NCI-H146 treated with DMSO at 0.1 percent for 48 hours (cell line): ENCODE data around the gene NUFIP2.
"Not testable (repeated sequence)": the region's sequence is repeated elsewhere in the genome, so short reads cannot be mapped to it uniquely, and the experiment has no call there.

Experiments used
- DNase-seq: peaks from one replicate; lab custom pipeline; 2025; ENCODE audit not compliant: unreplicated experiment; lab: John Stamatoyannopoulos, UW

The NUFIP2 gene

GRCh38 chr17:29293890-29294579 lies at the start of gene NUFIP2:
TSS of gene NUFIP2 (minus strand) at chr17:29294148. CDS start at chr17:29294059, 89 bp downstream.
- peak; percentile 96 for DNase-seq

- no peak for DNase-seq
These were observed 48.3 kb upstream of the NUFIP2 start for GRCh38 chr17:29342158-29342765.

- no peak for DNase-seq
These were observed 47.8 kb upstream of the NUFIP2 start for GRCh38 chr17:29341726-29342125.

- not testable (repeated sequence) for DNase-seq
These were observed 45.1 kb upstream of the NUFIP2 start for GRCh38 chr17:29339016-29339415.

GRCh38 chr17:29331708-29332085 lies 37.7 kb upstream of the NUFIP2 start:
- no peak for DNase-seq

- no peak for DNase-seq
These were observed 37.2 kb upstream of the NUFIP2 start for GRCh38 chr17:29331075-29331707.

- DNase-seq: no peak
These were observed 33.5 kb upstream of the NUFIP2 start for GRCh38 chr17:29327412-29327811.

GRCh38 chr17:29326023-29326813 lies 32.3 kb upstream of the NUFIP2 start:
- no peak for DNase-seq

- no peak for DNase-seq
These were observed 28.4 kb upstream of the NUFIP2 start for GRCh38 chr17:29322363-29322762.

GRCh38 chr17:29303386-29303785 lies 9.4 kb upstream of the NUFIP2 start:
- no peak for DNase-seq

GRCh38 chr17:29299031-29299430 lies 5.1 kb upstream of the NUFIP2 start:
- DNase-seq: no peak

GRCh38 chr17:29295420-29295819 lies 1.5 kb upstream of the NUFIP2 start:
- no peak for DNase-seq

GRCh38 chr17:29294580-29294900 lies 592 bp upstream of the NUFIP2 start:
- DNase-seq: peak; percentile 64

- DNase-seq: peak; percentile 10
These were observed 707 bp downstream of the NUFIP2 start for GRCh38 chr17:29292992-29293889.

- no peak for DNase-seq
These were observed 1.6 kb downstream of the NUFIP2 start for GRCh38 chr17:29292071-29292991.

GRCh38 chr17:29291163-29291752 lies 2.7 kb downstream of the NUFIP2 start:
- DNase-seq: peak; percentile 24

- DNase-seq: no peak
These were observed 4.1 kb downstream of the NUFIP2 start for GRCh38 chr17:29289852-29290251.

- DNase-seq: no peak
These were observed 10.0 kb downstream of the NUFIP2 start for GRCh38 chr17:29283961-29284360.

- no peak for DNase-seq
These were observed 10.5 kb downstream of the NUFIP2 start for GRCh38 chr17:29283496-29283895.
